ENCODE data around the gene GOLGA6L7.
"Not testable (repeated sequence)": the region's sequence is repeated elsewhere in the genome, so short reads cannot be mapped to it uniquely, and the experiment has no call there.

Gene GOLGA6L7, protein sequence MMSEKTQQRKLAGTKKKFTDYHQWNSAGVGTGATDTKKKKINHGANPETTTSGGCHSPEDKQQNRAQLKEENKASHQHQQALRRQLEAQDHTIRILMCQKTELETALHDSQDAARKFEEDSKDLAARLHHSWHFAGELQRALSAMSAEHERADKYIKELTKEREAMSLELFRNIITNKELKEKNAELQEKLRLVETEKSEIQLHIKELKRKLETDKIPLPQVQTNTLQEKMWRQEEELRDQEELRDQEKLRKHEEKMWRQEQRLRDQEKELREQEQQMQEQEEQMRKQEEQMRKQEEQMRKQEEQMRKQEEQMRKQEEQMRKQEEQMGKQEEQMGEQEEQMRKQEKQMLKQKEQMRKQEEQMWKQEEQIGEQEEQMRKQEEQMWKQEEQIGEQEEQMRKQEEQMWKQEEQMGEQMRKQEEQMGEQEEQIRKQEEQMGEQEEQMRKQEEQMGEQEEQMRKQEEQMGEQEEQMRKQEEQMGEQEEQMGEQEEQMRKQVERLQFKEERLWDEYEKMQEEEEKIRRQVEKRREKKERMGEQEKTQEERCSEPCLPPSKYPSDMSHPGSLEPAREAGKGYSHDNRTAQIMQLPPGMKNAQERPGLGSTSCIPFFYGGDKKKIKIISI

DNA sequence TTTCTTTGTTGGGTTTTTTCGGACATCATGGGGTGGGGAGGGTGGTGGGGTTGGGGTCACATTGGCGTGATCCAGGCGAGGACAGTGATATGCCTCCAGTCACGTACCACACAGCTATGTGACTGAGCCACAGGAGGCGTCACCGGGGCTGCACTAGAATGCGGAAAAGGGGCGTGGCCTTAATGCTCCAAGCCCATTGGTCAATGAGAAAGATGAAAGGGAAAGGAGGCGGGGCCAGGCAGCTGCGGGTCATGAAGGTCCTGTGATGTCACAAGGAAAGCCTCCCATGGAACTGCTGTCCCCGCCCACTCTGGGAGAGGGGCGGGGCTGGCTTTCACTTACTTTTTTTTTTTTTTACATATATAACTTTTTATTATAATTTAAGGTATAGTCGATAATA lies at the start of gene GOLGA6L7:
GOLGA6L7 (minus strand) TSS at position 124 of the 400 bp plus-strand sequence; CDS start at position 29, 95 bp downstream.
- H3K36me3 ChIP-seq (ENCODE audit: control insufficient read depth, insufficient read depth, low read length); H3K4me3 ChIP-seq (ENCODE audit: low read depth, low read length); H3K27ac ChIP-seq (ENCODE audit: low read depth, low read length); H3K27me3 ChIP-seq (ENCODE audit: control insufficient read depth, insufficient read depth, low read length); H3K9ac ChIP-seq (ENCODE audit: low read depth, low read length); H3K9me3 ChIP-seq (ENCODE audit: control insufficient read depth, insufficient read depth, low read length); H3K4me1 ChIP-seq (ENCODE audit: control insufficient read depth, insufficient read depth, low read length): not testable (repeated sequence)

- no peak overlapping the region for H3K9ac ChIP-seq (ENCODE audit: low read depth, low read length)
- no peak overlapping the region for H3K4me3 ChIP-seq (ENCODE audit: low read depth, low read length)
- H3K27me3 ChIP-seq (ENCODE audit: control insufficient read depth, insufficient read depth, low read length), result no peaks in the 10 kb centered on the region
- peaks cover 8% of the 10 kb centered on the region for H3K9me3 ChIP-seq (ENCODE audit: control insufficient read depth, insufficient read depth, low read length)
- H3K36me3 ChIP-seq (ENCODE audit: control insufficient read depth, insufficient read depth, low read length), result no peaks in the 10 kb centered on the region
- H3K4me1 ChIP-seq (ENCODE audit: control insufficient read depth, insufficient read depth, low read length), result no peaks in the 10 kb centered on the region
- H3K27ac ChIP-seq (ENCODE audit: low read depth, low read length), result no peak overlapping the region
Observed at GRCh38 chr15:28897861-28898585, 49.6 kb upstream of the GOLGA6L7 start.

GRCh38 chr15:28896951-28897350 lies 48.5 kb upstream of the GOLGA6L7 start:
- peaks cover 8% of the 10 kb centered on the region for H3K9me3 ChIP-seq (ENCODE audit: control insufficient read depth, insufficient read depth, low read length)
- no peaks in the 10 kb centered on the region for H3K4me1 ChIP-seq (ENCODE audit: control insufficient read depth, insufficient read depth, low read length)
- H3K36me3 ChIP-seq (ENCODE audit: control insufficient read depth, insufficient read depth, low read length), result no peaks in the 10 kb centered on the region
- H3K27ac ChIP-seq (ENCODE audit: low read depth, low read length), result no peak overlapping the region
- H3K4me3 ChIP-seq (ENCODE audit: low read depth, low read length), result no peak overlapping the region
- no peaks in the 10 kb centered on the region for H3K27me3 ChIP-seq (ENCODE audit: control insufficient read depth, insufficient read depth, low read length)
- no peak overlapping the region for H3K9ac ChIP-seq (ENCODE audit: low read depth, low read length)

DNA sequence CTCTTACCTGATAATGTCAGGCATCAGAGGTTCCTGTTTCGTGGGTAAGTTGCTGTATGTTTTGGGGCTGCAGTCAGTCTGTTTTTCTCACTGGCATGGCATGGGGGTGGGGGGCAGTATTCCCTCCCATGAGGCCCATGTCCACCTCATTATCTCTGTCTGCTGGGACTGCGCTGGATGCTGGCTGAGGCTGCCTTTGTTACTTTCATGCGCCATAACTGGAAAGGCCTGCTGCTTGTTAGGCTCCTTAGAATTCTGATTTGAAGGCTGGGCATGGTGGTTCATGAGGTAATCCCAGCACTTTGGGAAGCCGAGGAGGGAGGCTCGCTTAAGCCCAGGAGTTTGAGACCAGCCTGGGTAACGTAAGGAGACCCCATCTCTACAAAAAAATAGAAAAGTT lies 47.1 kb upstream of the GOLGA6L7 start:
- no peaks in the 10 kb centered on the region for H3K27me3 ChIP-seq (ENCODE audit: control insufficient read depth, insufficient read depth, low read length)
- no peaks in the 10 kb centered on the region for H3K36me3 ChIP-seq (ENCODE audit: control insufficient read depth, insufficient read depth, low read length)
- H3K27ac ChIP-seq (ENCODE audit: low read depth, low read length), result no peak overlapping the region
- no peak overlapping the region for H3K4me3 ChIP-seq (ENCODE audit: low read depth, low read length)
- no peaks in the 10 kb centered on the region for H3K4me1 ChIP-seq (ENCODE audit: control insufficient read depth, insufficient read depth, low read length)
- H3K9ac ChIP-seq (ENCODE audit: low read depth, low read length), result no peak overlapping the region
- H3K9me3 ChIP-seq (ENCODE audit: control insufficient read depth, insufficient read depth, low read length), result peaks cover 8% of the 10 kb centered on the region

- H3K4me3 ChIP-seq (ENCODE audit: low read depth, low read length), result no peak overlapping the region
Observed at GRCh38 chr15:28895146-28895545, 46.7 kb upstream of the GOLGA6L7 start.

DNA sequence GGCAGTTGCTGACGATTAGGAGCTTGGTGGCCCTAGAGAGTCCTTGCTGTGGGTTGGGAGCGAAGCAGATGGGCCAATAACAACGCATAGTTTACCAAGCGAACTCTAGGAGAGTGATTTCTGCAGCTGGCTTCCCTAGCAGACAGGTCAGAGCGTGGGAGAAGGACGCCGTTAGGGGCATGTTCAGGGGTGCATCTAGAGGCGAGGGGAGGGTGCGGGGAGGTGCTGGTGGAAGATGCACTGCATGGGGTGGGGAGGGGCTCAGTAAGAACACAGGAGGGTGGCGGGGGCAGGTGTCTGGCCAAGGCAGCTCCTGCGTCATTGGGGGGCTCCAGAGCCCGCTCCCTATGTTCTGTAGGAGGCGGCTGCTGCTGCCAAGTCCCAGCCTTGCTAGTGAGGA lies 46.2 kb upstream of the GOLGA6L7 start:
- Histone ChIP-seq H3K9ac (ENCODE audit: low read depth, low read length) (no peak overlapping the region), H3K27me3 (ENCODE audit: control insufficient read depth, insufficient read depth, low read length) (no peaks in the 10 kb centered on the region), H3K9me3 (ENCODE audit: control insufficient read depth, insufficient read depth, low read length) (peaks cover 8% of the 10 kb centered on the region), H3K27ac (ENCODE audit: low read depth, low read length) (no peak overlapping the region), H3K4me1 (ENCODE audit: control insufficient read depth, insufficient read depth, low read length) (no peaks in the 10 kb centered on the region), H3K36me3 (ENCODE audit: control insufficient read depth, insufficient read depth, low read length) (no peaks in the 10 kb centered on the region), H3K4me3 (ENCODE audit: low read depth, low read length) (no peak overlapping the region)

More at GRCh38 chr15:28895146-28895545, 46.7 kb upstream of the GOLGA6L7 start:
- Histone ChIP-seq H3K4me1 (ENCODE audit: control insufficient read depth, insufficient read depth, low read length) (no peaks in the 10 kb centered on the region), H3K9me3 (ENCODE audit: control insufficient read depth, insufficient read depth, low read length) (peaks cover 8% of the 10 kb centered on the region), H3K9ac (ENCODE audit: low read depth, low read length) (no peak overlapping the region), H3K36me3 (ENCODE audit: control insufficient read depth, insufficient read depth, low read length) (no peaks in the 10 kb centered on the region), H3K27ac (ENCODE audit: low read depth, low read length) (no peak overlapping the region), H3K27me3 (ENCODE audit: control insufficient read depth, insufficient read depth, low read length) (no peaks in the 10 kb centered on the region)

DNA sequence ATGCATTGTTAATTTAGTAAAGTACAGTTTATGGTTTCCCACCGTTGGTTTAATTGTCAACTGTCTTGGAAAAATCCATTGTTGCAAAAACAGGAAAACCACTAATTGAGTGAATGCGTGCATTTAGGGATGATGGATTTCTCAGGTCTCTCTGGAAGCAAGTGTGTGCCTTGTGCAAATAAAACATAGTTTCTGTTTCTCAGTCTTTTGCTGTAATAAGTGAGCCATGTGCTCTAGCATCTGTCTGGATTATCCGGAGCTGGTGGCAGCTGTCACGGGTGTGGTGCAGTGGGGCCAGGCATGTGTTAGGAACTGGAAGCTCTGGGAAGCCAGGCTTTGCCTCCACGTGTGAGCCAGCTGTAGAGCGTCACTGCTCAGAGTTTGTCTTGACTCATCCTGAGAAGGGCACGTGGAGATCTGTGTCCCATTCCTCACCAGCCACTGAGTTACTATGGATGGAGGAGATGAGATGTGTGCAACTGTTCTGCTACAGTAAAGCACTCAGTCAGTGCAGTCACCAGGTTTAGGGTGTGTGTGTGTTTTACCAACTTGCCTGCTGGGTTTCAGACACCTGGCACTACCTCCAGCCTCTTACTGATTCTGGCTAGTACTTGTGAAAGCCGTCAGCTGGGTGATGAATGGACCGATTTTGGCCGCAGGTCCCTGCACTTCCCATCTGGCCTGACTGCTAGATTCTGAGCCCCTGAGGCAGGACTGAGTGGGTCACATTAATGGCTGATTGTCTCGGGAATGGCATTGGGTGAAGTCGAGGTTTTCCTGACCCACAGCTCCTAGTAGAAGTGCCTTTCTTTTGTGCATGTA lies 44.6 kb upstream of the GOLGA6L7 start:
- H3K4me1 ChIP-seq (ENCODE audit: control insufficient read depth, insufficient read depth, low read length), result no peaks in the 10 kb centered on the region
- no peak overlapping the region for H3K27ac ChIP-seq (ENCODE audit: low read depth, low read length)

DNA sequence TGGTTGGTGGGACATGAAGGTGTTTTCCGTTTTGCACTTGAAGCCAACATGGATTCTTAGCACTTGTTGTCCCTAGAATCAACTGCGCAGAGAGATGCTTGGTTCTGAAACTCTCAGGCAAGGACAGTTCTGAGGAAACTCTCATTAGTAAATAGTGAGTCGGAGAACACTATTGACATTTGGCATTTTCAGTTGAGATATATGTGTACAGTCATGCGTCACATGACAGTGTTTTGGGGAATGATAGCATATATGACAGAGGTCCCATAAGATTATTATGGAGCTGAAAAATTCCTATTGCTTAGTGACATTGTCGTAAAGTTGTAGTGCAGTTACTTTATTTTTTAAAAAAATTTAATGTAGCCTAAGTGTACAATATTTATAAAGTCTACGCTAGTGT lies 43.1 kb upstream of the GOLGA6L7 start:
- Histone ChIP-seq H3K9ac (ENCODE audit: low read depth, low read length) (no peak overlapping the region), H3K4me3 (ENCODE audit: low read depth, low read length) (no peak overlapping the region), H3K9me3 (ENCODE audit: control insufficient read depth, insufficient read depth, low read length) (peaks cover 3% of the 10 kb centered on the region), H3K27me3 (ENCODE audit: control insufficient read depth, insufficient read depth, low read length) (peaks cover 11% of the 10 kb centered on the region), H3K36me3 (ENCODE audit: control insufficient read depth, insufficient read depth, low read length) (no peaks in the 10 kb centered on the region), H3K27ac (ENCODE audit: low read depth, low read length) (no peak overlapping the region), H3K4me1 (ENCODE audit: control insufficient read depth, insufficient read depth, low read length) (no peaks in the 10 kb centered on the region)

More for the DNA sequence above, 44.6 kb upstream of the GOLGA6L7 start:
- Histone ChIP-seq H3K27me3 (ENCODE audit: control insufficient read depth, insufficient read depth, low read length) (no peaks in the 10 kb centered on the region), H3K36me3 (ENCODE audit: control insufficient read depth, insufficient read depth, low read length) (no peaks in the 10 kb centered on the region), H3K4me3 (ENCODE audit: low read depth, low read length) (no peak overlapping the region), H3K9ac (ENCODE audit: low read depth, low read length) (no peak overlapping the region), H3K9me3 (ENCODE audit: control insufficient read depth, insufficient read depth, low read length) (peaks cover 8% of the 10 kb centered on the region)

- H3K27me3 ChIP-seq (ENCODE audit: control insufficient read depth, insufficient read depth, low read length), result peaks cover 17% of the 10 kb centered on the region
- no peak overlapping the region for H3K27ac ChIP-seq (ENCODE audit: low read depth, low read length)
- H3K9me3 ChIP-seq (ENCODE audit: control insufficient read depth, insufficient read depth, low read length), result no peaks in the 10 kb centered on the region
- no peaks in the 10 kb centered on the region for H3K4me1 ChIP-seq (ENCODE audit: control insufficient read depth, insufficient read depth, low read length)
- H3K4me3 ChIP-seq (ENCODE audit: low read depth, low read length), result no peak overlapping the region
- H3K9ac ChIP-seq (ENCODE audit: low read depth, low read length), result no peak overlapping the region
- H3K36me3 ChIP-seq (ENCODE audit: control insufficient read depth, insufficient read depth, low read length), result no peaks in the 10 kb centered on the region
Observed at GRCh38 chr15:28890711-28891495, 42.5 kb upstream of the GOLGA6L7 start.

GRCh38 chr15:28890291-28890690 lies 41.8 kb upstream of the GOLGA6L7 start:
- H3K36me3 ChIP-seq (ENCODE audit: control insufficient read depth, insufficient read depth, low read length); H3K27ac ChIP-seq (ENCODE audit: low read depth, low read length); H3K4me3 ChIP-seq (ENCODE audit: low read depth, low read length); H3K4me1 ChIP-seq (ENCODE audit: control insufficient read depth, insufficient read depth, low read length); H3K9ac ChIP-seq (ENCODE audit: low read depth, low read length); H3K9me3 ChIP-seq (ENCODE audit: control insufficient read depth, insufficient read depth, low read length): not testable (repeated sequence)
- H3K27me3 ChIP-seq (ENCODE audit: control insufficient read depth, insufficient read depth, low read length), result peaks cover 22% of the 10 kb centered on the region

Data from HUES48 (cell line).